H1 (cell line): ENCODE data around the gene EEF2K. TPM values are rescaled to one million over a fixed set of nuclear protein-coding genes. Genes with fewer than 3 reads are reported as not detected.

Experiments used
- ATF2 ChIP-seq: IDR thresholded peaks from 2 replicates; pipeline ENCODE4 v1.6.1; 2012; ENCODE audit warnings: low read length, inconsistent platforms
- BACH1 ChIP-seq: IDR thresholded peaks from 2 replicates; pipeline ENCODE4 v1.6.1; 2012; ENCODE audit warnings: low read length, improper control_type of control experiment
- CHD1 ChIP-seq: IDR thresholded peaks from 2 replicates; pipeline ENCODE4 v1.6.1; 2012; ENCODE audit warnings: low read depth, low read length, improper control_type of control experiment
- CHD2 ChIP-seq: IDR thresholded peaks from 2 replicates; pipeline ENCODE4 v1.6.1; 2012; ENCODE audit warnings: low read length, improper control_type of control experiment
- CREB1 ChIP-seq: IDR thresholded peaks from 2 replicates; pipeline ENCODE4 v1.6.1; 2012; ENCODE audit warnings: inconsistent platforms
- CTCF ChIP-seq, 3 experiments: IDR thresholded peaks; 1 replicate in 2 of 3; 2 replicates in 1 of 3; pipeline versions ENCODE4 v1.5.1 to v1.6.1; 2011; ENCODE audit warnings: low read length in 3 of 3, mild to moderate bottlenecking in 3 of 3, inconsistent platforms in 2 of 3, low read depth in 1 of 3, moderate library complexity in 1 of 3; ENCODE audit not compliant: insufficient read depth in 1 of 3; ENCODE audit errors: control extremely low read depth in 1 of 3
- E2F6 ChIP-seq: IDR thresholded peaks from 2 replicates; pipeline ENCODE4 v1.6.1; 2012; ENCODE audit warnings: inconsistent platforms
- EGR1 ChIP-seq: IDR thresholded peaks from 2 replicates; pipeline ENCODE4 v1.6.1; 2011; ENCODE audit warnings: low read depth, low read length, borderline replicate concordance
- GTF2F1 ChIP-seq: IDR thresholded peaks from 2 replicates; pipeline ENCODE4 v1.6.1; 2012; ENCODE audit warnings: low read depth, low read length, improper control_type of control experiment, borderline replicate concordance
- KDM5A ChIP-seq: fragments of 200-600 bp; IDR thresholded peaks from 2 replicates; pipeline ENCODE4 v1.7.1; 2012; ENCODE audit warnings: mild to moderate bottlenecking, low read length, inconsistent platforms, mixed read lengths
- MAFK ChIP-seq: IDR thresholded peaks from 2 replicates; pipeline ENCODE4 v1.6.1; 2012; ENCODE audit warnings: low read depth, mild to moderate bottlenecking, improper control_type of control experiment, low read length
- MAX ChIP-seq: IDR thresholded peaks from 2 replicates; pipeline ENCODE4 v1.6.1; 2012; ENCODE audit warnings: inconsistent platforms
- PHF8 ChIP-seq: fragments of 200-600 bp; sonication (generic); conservative IDR thresholded peaks from 2 replicates; pipeline ENCODE4 v1.7.1; 2012; ENCODE audit warnings: low read depth, mild to moderate bottlenecking, inconsistent platforms, low read length, moderate library complexity
- RAD21 ChIP-seq, 2 experiments: IDR thresholded peaks in 1 of 2; conservative IDR thresholded peaks in 1 of 2; 2 replicates each; pipeline ENCODE4 v1.6.1; 2011; ENCODE audit warnings: low read depth in 2 of 2, low read length in 2 of 2, improper control_type of control experiment in 1 of 2, inconsistent platforms in 1 of 2, mild to moderate bottlenecking in 1 of 2, moderate library complexity in 1 of 2
- RXRA ChIP-seq: IDR thresholded peaks from 2 replicates; pipeline ENCODE4 v1.6.1; 2011; ENCODE audit warnings: low read depth, mild to moderate bottlenecking, low read length, moderate library complexity; ENCODE audit not compliant: insufficient read depth
- SIRT6 ChIP-seq: IDR thresholded peaks from one replicate; pipeline ENCODE4 v1.7.1; 2012; ENCODE audit warnings: low read length, inconsistent platforms
- SP1 ChIP-seq: IDR thresholded peaks from 2 replicates; pipeline ENCODE4 v1.6.1; 2011; ENCODE audit warnings: low read depth, low read length
- SP4 ChIP-seq: IDR thresholded peaks from 2 replicates; pipeline ENCODE4 v1.6.1; 2012; ENCODE audit warnings: low read length, inconsistent platforms
- YY1 ChIP-seq: IDR thresholded peaks from 2 replicates; pipeline ENCODE4 v1.6.1; 2011; ENCODE audit warnings: low read depth, mild to moderate bottlenecking, low read length
- ZNF274 ChIP-seq: IDR thresholded peaks from 2 replicates; pipeline ENCODE4 v1.7.0; 2012; ENCODE audit warnings: low read length, borderline replicate concordance; ENCODE audit errors: extremely low read depth
- polyA plus RNA-seq, 7 experiments: library from polyadenylated mRNA; depleted of rRNA in 3 of 7; stranded (reverse) in 5 of 7; unstranded in 2 of 7; fragments of >200 nt in 5 of 7; fragments of 200-250 nt in 2 of 7; gene quantifications; 1 replicate in 5 of 7; 2 replicates in 1 of 7; 4 replicates in 1 of 7; pipeline versions ENCODE4 v1.2.1 to v1.2.3, GENCODE V29; 2011 to 2013; ENCODE audit warnings: missing spikeins in 2 of 7, mixed read lengths in 2 of 7
- total RNA-seq: library from RNA; stranded (reverse); fragmentation: NEBNext Ultra II Directional; extraction: Animal tissue kit (Norgen Biotek cat#: 25700); gene quantifications from 2 replicates; pipeline ENCODE4 v1.2.1, GENCODE V29; 2021

The EEF2K gene
- total and polyA plus RNA-seq, 2 of the 8 experiments (the other 6 are each of a cell fraction or from before 2014, with no cell fraction given): 14.9 to 30.2 TPM

GRCh38 chr16:22297114-22297870, 91.2 kb downstream of the EEF2K start, which contains the start of gene POLR3E (continued):
- TF ChIP-seq E2F6 (peak; percentile 44; the same call in 1 of the 2 replicates), CHD2 (no peak), MAFK (peak; percentile 89; the same call in 1 of the 2 replicates), KDM5A (no peak), ZNF274 (no peak), BACH1 (peak; percentile 76), CREB1 (peak; percentile 76), SIRT6 (no peak), RXRA (no peak), PHF8 (peak; percentile 90), CHD1 (no peak), SP4 (no peak; the same call in none of the 2 replicates), CTCF (IDR thresholded peaks at IDR 0.05; ENCODE audit: control extremely low read depth in 1 of 3, insufficient read depth in 1 of 3, low read depth in 1 of 3, low read length in 3 of 3) (peak; percentile 81 to 93 (median 89)), MAX (peak; percentile 88), YY1 (peak; percentile 94), SP1 (peak; percentile 60; the same call in 1 of the 2 replicates), GTF2F1 (no peak), EGR1 (peak; percentile 54; the same call in 1 of the 2 replicates), RAD21 (IDR thresholded peaks at IDR 0.05 in 1 of 2, conservative IDR thresholded peaks at IDR 0.05 in 1 of 2; ENCODE audit: low read depth in 2 of 2, low read length in 2 of 2) (peak; percentile 85 to 87), ATF2 (no peak)
